Lung (tissue), 12 donors: Measurements from ENCODE around the gene BCAR1. TPM values are rescaled to one million over a fixed set of nuclear protein-coding genes. Genes with fewer than 3 reads are reported as not detected.

ENCODE experiments used
- ATAC-seq: fragments of 200-7000 bp; cut with Tn5 transposase; one replicate; pipeline ENCODE4 v1.9.1; 2020; ENCODE audit warnings: moderate number of reproducible peaks; ENCODE audit not compliant: insufficient read depth, low FRiP score
- DNase-seq, 3 donors: peaks; one replicate each; pipeline ENCODE4 v3.0.0-alpha.2; 2013 to 2017
- H3K27ac ChIP-seq, 2 donors: one replicate each; pipeline ENCODE4 v1.5.1; 2013; ENCODE audit warnings: mild to moderate bottlenecking in 2 of 2, moderate library complexity in 2 of 2, control low read depth in 1 of 2, inconsistent platforms in 1 of 2, low read depth in 1 of 2, low read length in 1 of 2
- H3K27me3 ChIP-seq, 3 donors: one replicate each; pipeline ENCODE4 v1.5.1; 2013; ENCODE audit warnings: low read length in 2 of 3; ENCODE audit not compliant: control insufficient read depth in 3 of 3, insufficient read depth in 3 of 3
- H3K36me3 ChIP-seq, 4 donors: one replicate each; pipeline ENCODE4 v1.5.1; 2013; ENCODE audit warnings: low read length in 4 of 4, mild to moderate bottlenecking in 1 of 4, moderate library complexity in 1 of 4; ENCODE audit not compliant: control insufficient read depth in 4 of 4, insufficient read depth in 4 of 4
- H3K4me1 ChIP-seq, 5 donors: one replicate each; pipeline ENCODE4 v1.5.1; 2013; ENCODE audit warnings: low read length in 5 of 5, mild to moderate bottlenecking in 2 of 5, moderate library complexity in 1 of 5; ENCODE audit not compliant: control insufficient read depth in 5 of 5, insufficient read depth in 5 of 5
- H3K4me3 ChIP-seq: one replicate; pipeline ENCODE4 v1.5.1; 2013; ENCODE audit warnings: mild to moderate bottlenecking, control low read depth, moderate library complexity
- H3K9ac ChIP-seq, 2 donors: one replicate each; pipeline ENCODE4 v1.5.1; 2013; ENCODE audit warnings: low read length in 2 of 2, control low read depth in 1 of 2; ENCODE audit not compliant: insufficient read depth in 1 of 2
- H3K9me3 ChIP-seq, 4 donors: one replicate each; pipeline ENCODE4 v1.5.1; 2013; ENCODE audit warnings: low read length in 3 of 4, mild to moderate bottlenecking in 1 of 4, moderate library complexity in 1 of 4; ENCODE audit not compliant: control insufficient read depth in 4 of 4, insufficient read depth in 3 of 4
- CTCF ChIP-seq: IDR thresholded peaks from 2 replicates; pipeline ENCODE4 v1.5.1; 2012; ENCODE audit warnings: mild to moderate bottlenecking; ENCODE audit errors: control extremely low read depth, extremely low read depth
- WGBS, 2 donors: extraction: QIAGEN DNeasy Blood & Tissue Kit; methylation state at CpG; one replicate each; pipeline ENCODE4 v1.1.7; 2013; 5-methylcytosine and 5-hydroxymethylcytosine counted together
- polyA plus RNA-seq, 2 donors: library from polyadenylated mRNA; stranded (reverse); fragments of 200-250 nt; gene quantifications; one replicate each; pipeline ENCODE4 v1.2.1, GENCODE V29; 2013
- total RNA-seq, 2 donors: library from RNA; depleted of rRNA in 1 of 2; stranded (reverse); fragments of >200 nt in 1 of 2; gene quantifications; one replicate each; pipeline ENCODE4 v1.2.1, GENCODE V29; 2014 to 2021
- donor health status: control.
- donor health status: control.
- donor health status: Bipolar disorder and iron deficiency.
- donor health status: healthy.
- donor health status: DM: yes; HTN: yes; CAD: no.

BCAR1 gene
- total and polyA plus RNA-seq, 4 donors = 37.5 to 70.7 (median 49.9) TPM

GRCh38 chr16:75228143-75228976, 23.1 kb downstream of the BCAR1 start:
- DNase-seq (no peak), ATAC-seq (no peak)
- peaks cover 9 to 30% (median 10%) of the 10 kb centered on the region in 4 donors for H3K36me3 ChIP-seq

GRCh38 chr16:75227361-75228142, 23.9 kb downstream of the BCAR1 start:
- WGBS, 2 donors = 85 to 87% methylated on average over 18 of the region's 18 CpGs
- Histone ChIP-seq H3K27ac (no peak overlapping the region), H3K4me1 (peaks cover 0 to 3% (median 0%) of the 10 kb centered on the region in 5 donors), H3K4me3 (no peak overlapping the region), H3K36me3 (peaks cover 8 to 28% (median 9%) of the 10 kb centered on the region in 4 donors), H3K9ac (no peak overlapping the region), H3K9me3 (no peaks in the 10 kb centered on the region), H3K27me3 (no peaks in the 10 kb centered on the region)
- no peak for TF ChIP-seq CTCF
- no peak for ATAC-seq
- no peak for DNase-seq

More at GRCh38 chr16:75228143-75228976, 23.1 kb downstream of the BCAR1 start:
- 89 to 92% methylated on average over 17 of the region's 17 CpGs for WGBS, 2 donors
- no peaks in the 10 kb centered on the region for H3K27me3 ChIP-seq
- no peaks in the 10 kb centered on the region for H3K9me3 ChIP-seq
- no peak overlapping the region for H3K27ac ChIP-seq
- TF ChIP-seq CTCF = no peak
- H3K4me1 ChIP-seq = peaks cover 0 to 3% (median 0%) of the 10 kb centered on the region in 5 donors
- no peak overlapping the region for H3K4me3 ChIP-seq
- H3K9ac ChIP-seq = no peak overlapping the region

GRCh38 chr16:75226550-75227360, 24.7 kb downstream of the BCAR1 start:
- no peak for ATAC-seq
- DNase-seq = no peak

More at GRCh38 chr16:75226550-75227360, 24.7 kb downstream of the BCAR1 start:
- Histone ChIP-seq H3K4me1 (peaks cover 0 to 3% (median 0%) of the 10 kb centered on the region in 5 donors), H3K27me3 (no peaks in the 10 kb centered on the region), H3K9me3 (no peaks in the 10 kb centered on the region), H3K36me3 (peaks cover 5 to 27% (median 8%) of the 10 kb centered on the region in 4 donors), H3K4me3 (no peak overlapping the region), H3K9ac (no peak overlapping the region), H3K27ac (no peak overlapping the region)
- no peak for TF ChIP-seq CTCF
- WGBS, 2 donors = 65 to 77% methylated on average over 22 of the region's 22 CpGs
